Measurements from ENCODE around the gene SPTBN1.

DNA sequence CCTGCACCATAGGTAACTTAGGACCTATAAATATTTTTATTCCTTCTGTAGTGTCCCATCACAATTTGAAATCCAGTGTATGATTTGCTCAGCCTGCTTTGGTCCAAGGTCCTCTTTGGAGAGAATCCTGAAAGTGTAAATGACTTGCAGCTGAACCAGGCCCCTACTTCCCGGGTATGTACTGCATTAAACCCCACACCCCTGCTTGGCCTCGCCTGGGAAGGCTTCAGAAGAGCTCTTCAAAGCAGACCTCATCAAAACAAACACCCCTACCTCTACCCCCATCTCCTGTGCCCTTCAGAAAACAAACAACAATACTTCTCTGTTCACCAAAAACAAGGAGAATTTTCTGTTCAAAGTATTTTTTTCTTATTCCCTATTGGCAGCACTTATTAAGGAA lies 9.5 kb upstream of the SPTBN1 start:
- TF ChIP-seq ZFP3 (CRISPR knock-in tag; IDR thresholded peaks at IDR 0.05) (no peak), ZNF8 (CRISPR knock-in tag; IDR thresholded peaks at IDR 0.05) (no peak), SNAI2 (CRISPR knock-in tag; IDR thresholded peaks at IDR 0.05) (no peak), ZNF565 (CRISPR knock-in tag; conservative IDR thresholded peaks at IDR 0.05; ENCODE audit: low read depth) (no peak), ISL1 (CRISPR knock-in tag; IDR thresholded peaks at IDR 0.05) (no peak), ZC3H10 (CRISPR knock-in tag; IDR thresholded peaks at IDR 0.05) (no peak)
- TF ChIP-seq, protein P1, sequence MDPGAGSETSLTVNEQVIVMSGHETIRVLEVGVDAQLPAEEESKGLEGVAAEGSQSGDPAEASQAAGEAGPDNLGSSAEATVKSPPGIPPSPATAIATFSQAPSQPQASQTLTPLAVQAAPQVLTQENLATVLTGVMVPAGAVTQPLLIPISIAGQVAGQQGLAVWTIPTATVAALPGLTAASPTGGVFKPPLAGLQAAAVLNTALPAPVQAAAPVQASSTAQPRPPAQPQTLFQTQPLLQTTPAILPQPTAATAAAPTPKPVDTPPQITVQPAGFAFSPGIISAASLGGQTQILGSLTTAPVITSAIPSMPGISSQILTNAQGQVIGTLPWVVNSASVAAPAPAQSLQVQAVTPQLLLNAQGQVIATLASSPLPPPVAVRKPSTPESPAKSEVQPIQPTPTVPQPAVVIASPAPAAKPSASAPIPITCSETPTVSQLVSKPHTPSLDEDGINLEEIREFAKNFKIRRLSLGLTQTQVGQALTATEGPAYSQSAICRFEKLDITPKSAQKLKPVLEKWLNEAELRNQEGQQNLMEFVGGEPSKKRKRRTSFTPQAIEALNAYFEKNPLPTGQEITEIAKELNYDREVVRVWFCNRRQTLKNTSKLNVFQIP (CRISPR knock-in tag; IDR thresholded peaks at IDR 0.05; ENCODE audit: borderline replicate concordance, low read depth) = no peak
- TF ChIP-seq, protein P2, sequence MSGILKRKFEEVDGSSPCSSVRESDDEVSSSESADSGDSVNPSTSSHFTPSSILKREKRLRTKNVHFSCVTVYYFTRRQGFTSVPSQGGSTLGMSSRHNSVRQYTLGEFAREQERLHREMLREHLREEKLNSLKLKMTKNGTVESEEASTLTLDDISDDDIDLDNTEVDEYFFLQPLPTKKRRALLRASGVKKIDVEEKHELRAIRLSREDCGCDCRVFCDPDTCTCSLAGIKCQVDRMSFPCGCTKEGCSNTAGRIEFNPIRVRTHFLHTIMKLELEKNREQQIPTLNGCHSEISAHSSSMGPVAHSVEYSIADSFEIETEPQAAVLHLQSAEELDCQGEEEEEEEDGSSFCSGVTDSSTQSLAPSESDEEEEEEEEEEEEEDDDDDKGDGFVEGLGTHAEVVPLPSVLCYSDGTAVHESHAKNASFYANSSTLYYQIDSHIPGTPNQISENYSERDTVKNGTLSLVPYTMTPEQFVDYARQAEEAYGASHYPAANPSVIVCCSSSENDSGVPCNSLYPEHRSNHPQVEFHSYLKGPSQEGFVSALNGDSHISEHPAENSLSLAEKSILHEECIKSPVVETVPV (CRISPR knock-in tag; IDR thresholded peaks at IDR 0.05) = no peak
- TF ChIP-seq, protein P3, sequence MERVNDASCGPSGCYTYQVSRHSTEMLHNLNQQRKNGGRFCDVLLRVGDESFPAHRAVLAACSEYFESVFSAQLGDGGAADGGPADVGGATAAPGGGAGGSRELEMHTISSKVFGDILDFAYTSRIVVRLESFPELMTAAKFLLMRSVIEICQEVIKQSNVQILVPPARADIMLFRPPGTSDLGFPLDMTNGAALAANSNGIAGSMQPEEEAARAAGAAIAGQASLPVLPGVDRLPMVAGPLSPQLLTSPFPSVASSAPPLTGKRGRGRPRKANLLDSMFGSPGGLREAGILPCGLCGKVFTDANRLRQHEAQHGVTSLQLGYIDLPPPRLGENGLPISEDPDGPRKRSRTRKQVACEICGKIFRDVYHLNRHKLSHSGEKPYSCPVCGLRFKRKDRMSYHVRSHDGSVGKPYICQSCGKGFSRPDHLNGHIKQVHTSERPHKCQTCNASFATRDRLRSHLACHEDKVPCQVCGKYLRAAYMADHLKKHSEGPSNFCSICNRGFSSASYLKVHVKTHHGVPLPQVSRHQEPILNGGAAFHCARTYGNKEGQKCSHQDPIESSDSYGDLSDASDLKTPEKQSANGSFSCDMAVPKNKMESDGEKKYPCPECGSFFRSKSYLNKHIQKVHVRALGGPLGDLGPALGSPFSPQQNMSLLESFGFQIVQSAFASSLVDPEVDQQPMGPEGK (CRISPR knock-in tag; IDR thresholded peaks at IDR 0.05; ENCODE audit: borderline replicate concordance) = no peak
